Measurements from ENCODE around the gene DCAF17. TPM values are rescaled to one million over a fixed set of nuclear protein-coding genes. Genes with fewer than 3 reads are reported as not detected.
"Not testable (repeated sequence)": the region's sequence is repeated elsewhere in the genome, so short reads cannot be mapped to it uniquely, and the experiment has no call there.

The DCAF17 gene
- total and polyA plus RNA-seq, 2 donors from 2014 or later: 4.9 to 18.5 TPM

GRCh38 chr2:171411214-171411613, 22.8 kb upstream of the DCAF17 start:
- no peak overlapping the region for H3K9ac ChIP-seq (ENCODE audit: low read length in 3 of 3)
- H3K36me3 ChIP-seq (ENCODE audit: control insufficient read depth in 2 of 3, insufficient read depth in 3 of 3, low read length in 3 of 3): no peaks in the 10 kb centered on the region
- peaks cover 0 to 6% (median 3%) of the 10 kb centered on the region in 3 donors for H3K4me1 ChIP-seq (ENCODE audit: control insufficient read depth in 2 of 3, insufficient read depth in 2 of 3, low read depth in 1 of 3, low read length in 3 of 3)
- no peak overlapping the region for H3K27ac ChIP-seq (ENCODE audit: low read depth in 2 of 2, low read length in 2 of 2)
- H3K9me3 ChIP-seq (ENCODE audit: control insufficient read depth in 2 of 3, insufficient read depth in 1 of 3, low read length in 3 of 3): no peaks in the 10 kb centered on the region
- no peaks in the 10 kb centered on the region for H3K27me3 ChIP-seq (ENCODE audit: control insufficient read depth, insufficient read depth, low read length)
- FAIRE-seq (no peak), DNase-seq (no peak)
- TF ChIP-seq CTCF (IDR thresholded peaks at IDR 0.05; ENCODE audit: borderline replicate concordance, extremely low read depth, insufficient read depth): no peak
- no peak overlapping the region for H3K4me3 ChIP-seq (ENCODE audit: low read length in 3 of 3)
- intact Hi-C loops (cut with DNase I): loop anchor here (10.0 kb wide), 1 partner anchor 436 kb away; no protein-coding TSS in a partner anchor

DNA sequence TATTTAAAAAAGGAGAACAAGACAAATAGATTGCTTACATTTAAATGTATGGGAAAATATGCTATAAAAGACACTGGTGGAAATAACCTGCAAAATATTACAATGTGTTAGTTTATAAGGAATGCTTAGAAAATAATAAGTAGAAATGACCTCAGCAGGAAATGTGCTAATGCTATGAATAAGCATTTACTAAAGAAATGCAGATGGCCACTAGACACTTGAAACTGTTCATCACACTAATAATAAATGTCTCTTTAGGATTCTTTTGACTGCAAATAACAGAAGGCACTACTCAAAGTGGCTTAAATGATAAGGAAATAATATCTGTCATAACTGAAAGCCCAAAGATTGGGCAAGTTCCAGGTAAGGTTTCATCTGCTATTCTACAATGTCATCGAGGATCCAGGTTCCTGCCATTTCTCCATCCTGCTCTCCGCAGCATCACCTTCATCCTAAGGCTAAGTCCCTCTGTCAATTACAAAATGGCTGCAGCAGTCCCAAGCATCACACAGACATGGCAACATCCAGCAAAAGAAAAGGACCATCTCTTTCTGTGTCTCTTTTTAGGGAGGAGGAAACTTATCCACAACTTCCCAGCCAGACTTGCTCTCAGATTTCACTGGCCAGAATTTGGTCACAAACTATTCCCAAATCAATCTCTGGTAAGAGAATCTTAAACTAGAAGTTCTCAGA, 22.1 kb upstream of the DCAF17 start:
- Histone ChIP-seq H3K9me3 (ENCODE audit: control insufficient read depth in 2 of 3, insufficient read depth in 1 of 3, low read length in 3 of 3) (no peaks in the 10 kb centered on the region), H3K27ac (ENCODE audit: low read depth in 2 of 2, low read length in 2 of 2) (no peak overlapping the region), H3K9ac (ENCODE audit: low read length in 3 of 3) (no peak overlapping the region), H3K4me1 (ENCODE audit: control insufficient read depth in 2 of 3, insufficient read depth in 2 of 3, low read depth in 1 of 3, low read length in 3 of 3) (peaks cover 0 to 6% (median 3%) of the 10 kb centered on the region in 3 donors), H3K27me3 (ENCODE audit: control insufficient read depth, insufficient read depth, low read length) (no peaks in the 10 kb centered on the region), H3K36me3 (ENCODE audit: control insufficient read depth in 2 of 3, insufficient read depth in 3 of 3, low read length in 3 of 3) (no peaks in the 10 kb centered on the region), H3K4me3 (ENCODE audit: low read length in 3 of 3) (no peak overlapping the region)
- TF ChIP-seq CTCF (IDR thresholded peaks at IDR 0.05; ENCODE audit: borderline replicate concordance, extremely low read depth, insufficient read depth): no peak
- FAIRE-seq: no peak
- intact Hi-C loops (cut with DNase I): loop anchor here (10.0 kb wide), 1 partner anchor 437 kb away; no protein-coding TSS in a partner anchor
- no peak for DNase-seq

DNA sequence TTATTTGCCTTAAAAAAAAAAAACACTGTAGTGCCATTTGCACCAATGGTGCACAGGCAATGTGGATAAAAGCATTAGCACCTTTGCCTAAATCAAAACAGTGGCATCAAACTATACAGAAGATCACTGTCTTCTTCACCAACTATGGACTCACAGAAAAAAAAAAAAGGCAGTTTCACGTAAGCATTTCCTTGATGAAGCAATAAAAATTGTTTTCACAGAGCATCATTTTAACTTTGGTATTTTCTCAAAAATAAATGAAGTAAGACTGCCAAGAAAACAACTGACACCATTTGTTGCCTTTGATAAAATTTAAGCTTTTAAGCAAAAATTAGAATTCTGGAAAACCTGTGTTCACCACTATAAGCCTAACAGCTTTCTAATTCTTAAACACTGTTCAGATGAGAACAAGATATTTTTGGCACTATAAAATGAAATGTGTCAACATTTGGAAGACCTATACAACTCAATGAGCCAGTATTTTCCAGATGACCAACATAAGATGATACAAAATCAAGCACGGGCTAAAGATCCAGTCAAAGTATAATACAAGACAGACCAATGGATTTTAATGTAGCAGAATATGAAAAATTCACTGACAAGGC, 21.4 kb upstream of the DCAF17 start:
- H3K4me1 ChIP-seq (ENCODE audit: control insufficient read depth in 2 of 3, insufficient read depth in 2 of 3, low read depth in 1 of 3, low read length in 3 of 3): peaks cover 0 to 6% (median 3%) of the 10 kb centered on the region in 3 donors
- no peak for TF ChIP-seq CTCF (IDR thresholded peaks at IDR 0.05; ENCODE audit: borderline replicate concordance, extremely low read depth, insufficient read depth)
- H3K27ac ChIP-seq (ENCODE audit: low read depth in 2 of 2, low read length in 2 of 2): no peak overlapping the region
- no peaks in the 10 kb centered on the region for H3K27me3 ChIP-seq (ENCODE audit: control insufficient read depth, insufficient read depth, low read length)
- DNase-seq (no peak), FAIRE-seq (no peak)
- no peak overlapping the region for H3K4me3 ChIP-seq (ENCODE audit: low read length in 3 of 3)
- intact Hi-C loops (cut with DNase I): loop anchor here (10.0 kb wide), 1 partner anchor 438 kb away; no protein-coding TSS in a partner anchor
- no peak overlapping the region for H3K9ac ChIP-seq (ENCODE audit: low read length in 3 of 3)
- no peaks in the 10 kb centered on the region for H3K9me3 ChIP-seq (ENCODE audit: control insufficient read depth in 2 of 3, insufficient read depth in 1 of 3, low read length in 3 of 3)
- no peaks in the 10 kb centered on the region for H3K36me3 ChIP-seq (ENCODE audit: control insufficient read depth in 2 of 3, insufficient read depth in 3 of 3, low read length in 3 of 3)

- not testable (repeated sequence) for H3K27ac ChIP-seq (ENCODE audit: low read depth in 2 of 2, low read length in 2 of 2); H3K36me3 ChIP-seq (ENCODE audit: control insufficient read depth in 2 of 3, insufficient read depth in 3 of 3, low read length in 3 of 3); FAIRE-seq; H3K4me3 ChIP-seq (ENCODE audit: low read length in 3 of 3); H3K9ac ChIP-seq (ENCODE audit: low read length in 3 of 3); DNase-seq; H3K4me1 ChIP-seq (ENCODE audit: control insufficient read depth in 2 of 3, insufficient read depth in 2 of 3, low read depth in 1 of 3, low read length in 3 of 3); H3K27me3 ChIP-seq (ENCODE audit: control insufficient read depth, insufficient read depth, low read length); H3K9me3 ChIP-seq (ENCODE audit: control insufficient read depth in 2 of 3, insufficient read depth in 1 of 3, low read length in 3 of 3)
- intact Hi-C loops (cut with DNase I): loop anchor here (10.0 kb wide), 1 partner anchor 440 kb away; no protein-coding TSS in a partner anchor
These were observed 19.4 kb upstream of the DCAF17 start for GRCh38 chr2:171414645-171415044.
